Measurements from ENCODE around the gene FOLR1.

The FOLR1 gene

GRCh38 chr11:72222907-72223614 lies 31.1 kb downstream of the FOLR1 start:
- no peaks in the 10 kb centered on the region for H3K27me3 ChIP-seq (ENCODE audit: control insufficient read depth in 2 of 2, insufficient read depth in 2 of 2, low read length in 2 of 2)
- H3K27ac ChIP-seq (ENCODE audit: low read depth in 2 of 2, low read length in 2 of 2) = peak overlapping the region; percentile 94 to 95
- peaks cover 14% of the 10 kb centered on the region in 2 donors for H3K4me1 ChIP-seq (ENCODE audit: control insufficient read depth in 2 of 2, insufficient read depth in 2 of 2, low read length in 2 of 2)
- no peaks in the 10 kb centered on the region for H3K9me3 ChIP-seq (ENCODE audit: control insufficient read depth in 2 of 2, low read length in 2 of 2)
- peaks cover under 1 to 3% of the 10 kb centered on the region in 2 donors for H3K36me3 ChIP-seq (ENCODE audit: control insufficient read depth in 2 of 2, insufficient read depth in 2 of 2, low read length in 2 of 2)
- H3K9ac ChIP-seq (ENCODE audit: low read depth in 1 of 2, low read length in 2 of 2) = peak overlapping the region; percentile 74 to 87
- H3K4me3 ChIP-seq (ENCODE audit: low read length in 2 of 2) = peak overlapping the region; percentile 78 to 83

GRCh38 chr11:72223615-72224563 lies 31.9 kb downstream of the FOLR1 start:
- H3K9me3 ChIP-seq (ENCODE audit: control insufficient read depth in 2 of 2, low read length in 2 of 2) = no peaks in the 10 kb centered on the region
- H3K36me3 ChIP-seq (ENCODE audit: control insufficient read depth in 2 of 2, insufficient read depth in 2 of 2, low read length in 2 of 2) = peaks cover 8 to 10% of the 10 kb centered on the region in 2 donors
- H3K4me3 ChIP-seq (ENCODE audit: low read length in 2 of 2) = peak overlapping the region; percentile 78 to 87
- peaks cover 14% of the 10 kb centered on the region in 2 donors for H3K4me1 ChIP-seq (ENCODE audit: control insufficient read depth in 2 of 2, insufficient read depth in 2 of 2, low read length in 2 of 2)
- no peaks in the 10 kb centered on the region for H3K27me3 ChIP-seq (ENCODE audit: control insufficient read depth in 2 of 2, insufficient read depth in 2 of 2, low read length in 2 of 2)
- H3K27ac ChIP-seq (ENCODE audit: low read depth in 2 of 2, low read length in 2 of 2) = peak overlapping the region; percentile 94 to 95
- peak overlapping the region; percentile 86 to 87 for H3K9ac ChIP-seq (ENCODE audit: low read depth in 1 of 2, low read length in 2 of 2)

- Histone ChIP-seq H3K27ac (ENCODE audit: low read depth in 2 of 2, low read length in 2 of 2) (peak within 1 kb of the TSS; percentile 94 to 95), H3K4me1 (ENCODE audit: control insufficient read depth in 2 of 2, insufficient read depth in 2 of 2, low read length in 2 of 2) (peaks cover 14% of the 10 kb centered on the region in 2 donors), H3K9ac (ENCODE audit: low read depth in 1 of 2, low read length in 2 of 2) (peak within 1 kb of the TSS; percentile 86 to 87), H3K36me3 (ENCODE audit: control insufficient read depth in 2 of 2, insufficient read depth in 2 of 2, low read length in 2 of 2) (peaks cover 17 to 19% of the 10 kb centered on the region in 2 donors), H3K4me3 (ENCODE audit: low read length in 2 of 2) (peak within 1 kb of the TSS; percentile 78 to 87), H3K9me3 (ENCODE audit: control insufficient read depth in 2 of 2, low read length in 2 of 2) (no peaks in the 10 kb centered on the region), H3K27me3 (ENCODE audit: control insufficient read depth in 2 of 2, insufficient read depth in 2 of 2, low read length in 2 of 2) (no peaks in the 10 kb centered on the region)
Measured at GRCh38 chr11:72224564-72225410, 32.8 kb downstream of the FOLR1 start, which contains the start of gene INPPL1. Gene INPPL1 (plus strand): TSS chr11:72224767. CDS start chr11:72224985, 218 bp downstream.

GRCh38 chr11:72225411-72225951 lies 33.5 kb downstream of the FOLR1 start:
- H3K27ac ChIP-seq (ENCODE audit: low read depth in 2 of 2, low read length in 2 of 2) = peak overlapping the region in 1 of 2 donors; percentile 95
- peaks cover 14% of the 10 kb centered on the region in 2 donors for H3K4me1 ChIP-seq (ENCODE audit: control insufficient read depth in 2 of 2, insufficient read depth in 2 of 2, low read length in 2 of 2)
- H3K9ac ChIP-seq (ENCODE audit: low read depth in 1 of 2, low read length in 2 of 2) = peak overlapping the region; percentile 38 to 87
- H3K36me3 ChIP-seq (ENCODE audit: control insufficient read depth in 2 of 2, insufficient read depth in 2 of 2, low read length in 2 of 2) = peaks cover 24 to 26% of the 10 kb centered on the region in 2 donors
- no peaks in the 10 kb centered on the region for H3K9me3 ChIP-seq (ENCODE audit: control insufficient read depth in 2 of 2, low read length in 2 of 2)
- peak overlapping the region; percentile 78 to 87 for H3K4me3 ChIP-seq (ENCODE audit: low read length in 2 of 2)
- no peaks in the 10 kb centered on the region for H3K27me3 ChIP-seq (ENCODE audit: control insufficient read depth in 2 of 2, insufficient read depth in 2 of 2, low read length in 2 of 2)

GRCh38 chr11:72226701-72227100 lies 34.8 kb downstream of the FOLR1 start:
- peaks cover 14% of the 10 kb centered on the region in 2 donors for H3K4me1 ChIP-seq (ENCODE audit: control insufficient read depth in 2 of 2, insufficient read depth in 2 of 2, low read length in 2 of 2)
- H3K27ac ChIP-seq (ENCODE audit: low read depth in 2 of 2, low read length in 2 of 2) = no peak overlapping the region
- H3K9me3 ChIP-seq (ENCODE audit: control insufficient read depth in 2 of 2, low read length in 2 of 2) = no peaks in the 10 kb centered on the region
- peaks cover 35 to 38% of the 10 kb centered on the region in 2 donors for H3K36me3 ChIP-seq (ENCODE audit: control insufficient read depth in 2 of 2, insufficient read depth in 2 of 2, low read length in 2 of 2)
- H3K9ac ChIP-seq (ENCODE audit: low read depth in 1 of 2, low read length in 2 of 2) = no peak overlapping the region
- H3K27me3 ChIP-seq (ENCODE audit: control insufficient read depth in 2 of 2, insufficient read depth in 2 of 2, low read length in 2 of 2) = no peaks in the 10 kb centered on the region
- no peak overlapping the region for H3K4me3 ChIP-seq (ENCODE audit: low read length in 2 of 2)

- no peaks in the 10 kb centered on the region for H3K9me3 ChIP-seq (ENCODE audit: control insufficient read depth in 2 of 2, low read length in 2 of 2)
- peaks cover 9 to 12% of the 10 kb centered on the region in 2 donors for H3K4me1 ChIP-seq (ENCODE audit: control insufficient read depth in 2 of 2, insufficient read depth in 2 of 2, low read length in 2 of 2)
- H3K27me3 ChIP-seq (ENCODE audit: control insufficient read depth in 2 of 2, insufficient read depth in 2 of 2, low read length in 2 of 2) = no peaks in the 10 kb centered on the region
- H3K4me3 ChIP-seq (ENCODE audit: low read length in 2 of 2) = no peak overlapping the region
- H3K9ac ChIP-seq (ENCODE audit: low read depth in 1 of 2, low read length in 2 of 2) = no peak overlapping the region
- no peak overlapping the region for H3K27ac ChIP-seq (ENCODE audit: low read depth in 2 of 2, low read length in 2 of 2)
- H3K36me3 ChIP-seq (ENCODE audit: control insufficient read depth in 2 of 2, insufficient read depth in 2 of 2, low read length in 2 of 2) = peaks cover 44 to 46% of the 10 kb centered on the region in 2 donors
Measured at GRCh38 chr11:72227316-72228228, 35.6 kb downstream of the FOLR1 start.

GRCh38 chr11:72228229-72228843 lies 36.4 kb downstream of the FOLR1 start:
- Histone ChIP-seq H3K4me1 (ENCODE audit: control insufficient read depth in 2 of 2, insufficient read depth in 2 of 2, low read length in 2 of 2) (peaks cover 7 to 8% of the 10 kb centered on the region in 2 donors), H3K4me3 (ENCODE audit: low read length in 2 of 2) (no peak overlapping the region), H3K27me3 (ENCODE audit: control insufficient read depth in 2 of 2, insufficient read depth in 2 of 2, low read length in 2 of 2) (no peaks in the 10 kb centered on the region), H3K36me3 (ENCODE audit: control insufficient read depth in 2 of 2, insufficient read depth in 2 of 2, low read length in 2 of 2) (peaks cover 52 to 54% of the 10 kb centered on the region in 2 donors), H3K9ac (ENCODE audit: low read depth in 1 of 2, low read length in 2 of 2) (no peak overlapping the region), H3K9me3 (ENCODE audit: control insufficient read depth in 2 of 2, low read length in 2 of 2) (no peaks in the 10 kb centered on the region), H3K27ac (ENCODE audit: low read depth in 2 of 2, low read length in 2 of 2) (no peak overlapping the region)

- H3K4me3 ChIP-seq (ENCODE audit: low read length in 2 of 2) = no peak overlapping the region
- H3K27me3 ChIP-seq (ENCODE audit: control insufficient read depth in 2 of 2, insufficient read depth in 2 of 2, low read length in 2 of 2) = no peaks in the 10 kb centered on the region
- H3K9me3 ChIP-seq (ENCODE audit: control insufficient read depth in 2 of 2, low read length in 2 of 2) = no peaks in the 10 kb centered on the region
- H3K27ac ChIP-seq (ENCODE audit: low read depth in 2 of 2, low read length in 2 of 2) = no peak overlapping the region
- H3K9ac ChIP-seq (ENCODE audit: low read depth in 1 of 2, low read length in 2 of 2) = no peak overlapping the region
- H3K36me3 ChIP-seq (ENCODE audit: control insufficient read depth in 2 of 2, insufficient read depth in 2 of 2, low read length in 2 of 2) = peaks cover 57 to 59% of the 10 kb centered on the region in 2 donors
- H3K4me1 ChIP-seq (ENCODE audit: control insufficient read depth in 2 of 2, insufficient read depth in 2 of 2, low read length in 2 of 2) = peaks cover 7 to 8% of the 10 kb centered on the region in 2 donors
Measured at GRCh38 chr11:72228844-72229231, 36.9 kb downstream of the FOLR1 start.
